Measurements from ENCODE around the gene PTPRF. TPM values are rescaled to one million over a fixed set of nuclear protein-coding genes. Genes with fewer than 3 reads are reported as not detected.
A peak's percentile ranks its signal among the peaks of the same experiment; 100 is the strongest.

PTPRF gene
- total and polyA plus RNA-seq, 2 experiments from 2014 or later: 96.0 to 115 TPM

GRCh38 chr1:43549921-43550597, 19.4 kb downstream of the PTPRF start:
- H3K9me2 ChIP-seq (replicated peaks; ENCODE audit: insufficient read depth): no peaks in the 10 kb centered on the region
- TF ChIP-seq EZH2phosphoT487 (IDR thresholded peaks at IDR 0.05; ENCODE audit: low read depth, severe bottlenecking, unreplicated experiment) (no peak), CTCF (IDR thresholded peaks at IDR 0.05; ENCODE audit: poor library complexity) (no peak), EZH2 (IDR thresholded peaks at IDR 0.05; ENCODE audit: borderline replicate concordance) (no peak)
- H3K79me2 ChIP-seq: peaks cover 50% of the 10 kb centered on the region
- H4K20me1 ChIP-seq (ENCODE audit: insufficient read depth, poor library complexity, severe bottlenecking): no peaks in the 10 kb centered on the region
- H3K27me3 ChIP-seq: no peaks in the 10 kb centered on the region
- H2AFZ ChIP-seq: no peak overlapping the region
- H3K4me2 ChIP-seq: peak overlapping the region; percentile 76
- no peaks in the 10 kb centered on the region for H3K36me3 ChIP-seq (replicated peaks; ENCODE audit: insufficient read depth, low read depth)
- peaks cover 70% of the 10 kb centered on the region for H3K4me1 ChIP-seq (ENCODE audit: insufficient read depth)
- peak; percentile 93 for DNase-seq (ENCODE audit: low spot score)
- no peaks in the 10 kb centered on the region for H3K9me3 ChIP-seq (ENCODE audit: low read depth)
- H3K27ac ChIP-seq: peak overlapping the region; percentile 90
- peak overlapping the region; percentile 6 for H3K4me3 ChIP-seq
- 13% methylated on average over 22 of the region's 30 CpGs for WGBS (ENCODE audit: low lambda C conversion rate, missing lambda C conversion rate)

GRCh38 chr1:43550598-43551246, 20.0 kb downstream of the PTPRF start:
- H3K9me2 ChIP-seq (replicated peaks; ENCODE audit: insufficient read depth): no peaks in the 10 kb centered on the region
- H3K27ac ChIP-seq: peak overlapping the region; percentile 90
- peaks cover 51% of the 10 kb centered on the region for H3K79me2 ChIP-seq
- peaks cover 65% of the 10 kb centered on the region for H3K4me1 ChIP-seq (ENCODE audit: insufficient read depth)
- H3K4me2 ChIP-seq: peak overlapping the region; percentile 76
- TF ChIP-seq CTCF (IDR thresholded peaks at IDR 0.05; ENCODE audit: poor library complexity) (no peak), EZH2 (IDR thresholded peaks at IDR 0.05; ENCODE audit: borderline replicate concordance) (no peak), EZH2phosphoT487 (IDR thresholded peaks at IDR 0.05; ENCODE audit: low read depth, severe bottlenecking, unreplicated experiment) (no peak)
- H3K4me3 ChIP-seq: peak overlapping the region; percentile 6
- H3K27me3 ChIP-seq: no peaks in the 10 kb centered on the region
- H2AFZ ChIP-seq: no peak overlapping the region
- H4K20me1 ChIP-seq (ENCODE audit: insufficient read depth, poor library complexity, severe bottlenecking): no peaks in the 10 kb centered on the region
- H3K36me3 ChIP-seq (replicated peaks; ENCODE audit: insufficient read depth, low read depth): no peaks in the 10 kb centered on the region
- WGBS (ENCODE audit: low lambda C conversion rate, missing lambda C conversion rate): 82% methylated on average over 15 of the region's 15 CpGs
- no peaks in the 10 kb centered on the region for H3K9me3 ChIP-seq (ENCODE audit: low read depth)
- DNase-seq (ENCODE audit: low spot score): no peak

- Histone ChIP-seq H4K20me1 (ENCODE audit: insufficient read depth, poor library complexity, severe bottlenecking) (no peaks in the 10 kb centered on the region), H2AFZ (no peak overlapping the region), H3K4me3 (no peak overlapping the region), H3K9me3 (ENCODE audit: low read depth) (no peaks in the 10 kb centered on the region), H3K36me3 (replicated peaks; ENCODE audit: insufficient read depth, low read depth) (no peaks in the 10 kb centered on the region), H3K9me2 (replicated peaks; ENCODE audit: insufficient read depth) (no peaks in the 10 kb centered on the region), H3K4me1 (ENCODE audit: insufficient read depth) (peaks cover 58% of the 10 kb centered on the region), H3K27me3 (no peaks in the 10 kb centered on the region), H3K27ac (peak overlapping the region; percentile 90), H3K79me2 (peaks cover 57% of the 10 kb centered on the region), H3K4me2 (no peak overlapping the region)
- WGBS (ENCODE audit: low lambda C conversion rate, missing lambda C conversion rate): 94% methylated on average over 7 of the region's 7 CpGs
- DNase-seq (ENCODE audit: low spot score): no peak
- TF ChIP-seq EZH2 (IDR thresholded peaks at IDR 0.05; ENCODE audit: borderline replicate concordance) (no peak), CTCF (IDR thresholded peaks at IDR 0.05; ENCODE audit: poor library complexity) (no peak), EZH2phosphoT487 (IDR thresholded peaks at IDR 0.05; ENCODE audit: low read depth, severe bottlenecking, unreplicated experiment) (no peak)
These were observed 20.8 kb downstream of the PTPRF start for GRCh38 chr1:43551396-43551888.

All from hepatocyte (in vitro differentiated cells).